ENCODE data around the gene NFATC1.

Gene NFATC1

GRCh38 chr18:79440316-79441110, 44.8 kb downstream of the NFATC1 start:
- no peak for DNase-seq (ENCODE audit: low read depth)

- DNase-seq (ENCODE audit: low read depth): no peak
These were observed 45.7 kb downstream of the NFATC1 start for GRCh38 chr18:79441420-79441819.

- DNase-seq (ENCODE audit: low read depth): no peak
These were observed 46.9 kb downstream of the NFATC1 start for GRCh38 chr18:79442508-79443221.

- DNase-seq (ENCODE audit: low read depth): no peak
These were observed 49.5 kb downstream of the NFATC1 start for GRCh38 chr18:79445221-79445620.

- DNase-seq (ENCODE audit: low read depth): no peak
These were observed 50.2 kb downstream of the NFATC1 start for GRCh38 chr18:79445696-79446561.

- DNase-seq (ENCODE audit: low read depth): no peak
These were observed 51.2 kb downstream of the NFATC1 start for GRCh38 chr18:79446931-79447330.

- DNase-seq (ENCODE audit: low read depth): no peak
These were observed 52.1 kb downstream of the NFATC1 start for GRCh38 chr18:79447703-79448367.

GRCh38 chr18:79448621-79449020, 52.9 kb downstream of the NFATC1 start:
- no peak for DNase-seq (ENCODE audit: low read depth)

GRCh38 chr18:79449551-79450288, 54.0 kb downstream of the NFATC1 start:
- no peak for DNase-seq (ENCODE audit: low read depth)

GRCh38 chr18:79450289-79451080, 54.8 kb downstream of the NFATC1 start:
- DNase-seq (ENCODE audit: low read depth): no peak

- DNase-seq (ENCODE audit: low read depth): no peak
These were observed 55.8 kb downstream of the NFATC1 start for GRCh38 chr18:79451237-79452125.

- no peak for DNase-seq (ENCODE audit: low read depth)
These were observed 56.7 kb downstream of the NFATC1 start for GRCh38 chr18:79452190-79452990.

GRCh38 chr18:79452991-79453645, 57.4 kb downstream of the NFATC1 start:
- DNase-seq (ENCODE audit: low read depth): no peak

- no peak for DNase-seq (ENCODE audit: low read depth)
These were observed 58.3 kb downstream of the NFATC1 start for GRCh38 chr18:79453816-79454735.

- no peak for DNase-seq (ENCODE audit: low read depth)
These were observed 59.5 kb downstream of the NFATC1 start for GRCh38 chr18:79455261-79455660.

- DNase-seq (ENCODE audit: low read depth): no peak
These were observed 60.6 kb downstream of the NFATC1 start for GRCh38 chr18:79456105-79456980.

Measured in stimulated activated CD8-positive, alpha-beta memory T cell treated with anti-CD3 and anti-CD28 coated beads, Interleukin-15, amount 100 ng/mL, for 24 hours (primary cell).